Mesendoderm (in vitro differentiated cells): ENCODE results near the gene PTRH1.

Source experiments
- DNase-seq: peaks from one replicate; pipeline ENCODE4 v3.0.0; 2013
- H2AK5ac ChIP-seq: 2 replicates; pipeline ENCODE4 v1.6.1; 2013; ENCODE audit warnings: low read length, inconsistent platforms
- H2BK120ac ChIP-seq: 2 replicates; pipeline ENCODE4 v1.6.1; 2013; ENCODE audit warnings: low read depth, mild to moderate bottlenecking, low read length, moderate library complexity, mixed read lengths
- H2BK15ac ChIP-seq: replicated peaks from 2 replicates; pipeline ENCODE4 v1.6.1; 2013; ENCODE audit warnings: low read depth, mild to moderate bottlenecking, moderate library complexity
- H2BK5ac ChIP-seq: 2 replicates; pipeline ENCODE4 v1.6.1; 2013; ENCODE audit warnings: low read length, inconsistent platforms
- H3K18ac ChIP-seq: 2 replicates; pipeline ENCODE4 v1.6.1; 2013; ENCODE audit warnings: mild to moderate bottlenecking, low read length, mixed read lengths
- H3K23ac ChIP-seq: one replicate; pipeline ENCODE4 v1.6.1; 2013; ENCODE audit warnings: low read length
- H3K27ac ChIP-seq: 2 replicates; pipeline ENCODE4 v1.5.1; 2013; ENCODE audit warnings: low read depth, mild to moderate bottlenecking, inconsistent platforms, low read length, moderate library complexity
- H3K27me3 ChIP-seq: 2 replicates; pipeline ENCODE4 v1.6.1; 2013; ENCODE audit warnings: low read length, control low read depth, mild to moderate bottlenecking, inconsistent platforms; ENCODE audit not compliant: insufficient read depth, poor library complexity
- H3K36me3 ChIP-seq: 2 replicates; pipeline ENCODE4 v1.6.1; 2013; ENCODE audit warnings: low read length, inconsistent platforms; ENCODE audit not compliant: control insufficient read depth, insufficient read depth
- H3K4ac ChIP-seq: one replicate; pipeline ENCODE4 v1.6.1; 2013; ENCODE audit warnings: low read depth, mild to moderate bottlenecking, low read length, moderate library complexity
- H3K4me1 ChIP-seq: 2 replicates; pipeline ENCODE4 v1.6.1; 2013; ENCODE audit warnings: low read depth, low read length, inconsistent platforms; ENCODE audit not compliant: control insufficient read depth
- H3K4me2 ChIP-seq: 2 replicates; pipeline ENCODE4 v1.6.1; 2013; ENCODE audit warnings: low read length
- H3K4me3 ChIP-seq: 2 replicates; pipeline ENCODE4 v1.5.1; 2013; ENCODE audit warnings: mild to moderate bottlenecking, low read length
- H3K56ac ChIP-seq: one replicate; pipeline ENCODE4 v1.6.1; 2013; ENCODE audit warnings: low read length
- H3K79me1 ChIP-seq: 2 replicates; pipeline ENCODE4 v1.6.1; 2013; ENCODE audit warnings: low read length, inconsistent platforms
- H3K79me2 ChIP-seq: 2 replicates; pipeline ENCODE4 v1.6.1; 2013; ENCODE audit warnings: mild to moderate bottlenecking, low read length; ENCODE audit not compliant: control insufficient read depth, insufficient read depth
- H3K9ac ChIP-seq: 2 replicates; pipeline ENCODE4 v1.6.1; 2013; ENCODE audit warnings: low read length, inconsistent platforms
- H4K5ac ChIP-seq: one replicate; pipeline ENCODE4 v1.6.1; 2013; ENCODE audit warnings: low read length
- H4K8ac ChIP-seq: one replicate; pipeline ENCODE4 v1.6.1; 2013; ENCODE audit warnings: low read depth, mild to moderate bottlenecking, control low read depth, low read length, moderate library complexity
- WGBS: extraction: QIAGEN DNeasy Blood & Tissue Kit; methylation state at CpG from one replicate; pipeline ENCODE4 v1.1.7; 2013; ENCODE audit warnings: low lambda C conversion rate, missing lambda C conversion rate; ENCODE audit not compliant: insufficient coverage; ENCODE audit errors: extremely low coverage; 5-methylcytosine and 5-hydroxymethylcytosine counted together

Gene PTRH1

DNA sequence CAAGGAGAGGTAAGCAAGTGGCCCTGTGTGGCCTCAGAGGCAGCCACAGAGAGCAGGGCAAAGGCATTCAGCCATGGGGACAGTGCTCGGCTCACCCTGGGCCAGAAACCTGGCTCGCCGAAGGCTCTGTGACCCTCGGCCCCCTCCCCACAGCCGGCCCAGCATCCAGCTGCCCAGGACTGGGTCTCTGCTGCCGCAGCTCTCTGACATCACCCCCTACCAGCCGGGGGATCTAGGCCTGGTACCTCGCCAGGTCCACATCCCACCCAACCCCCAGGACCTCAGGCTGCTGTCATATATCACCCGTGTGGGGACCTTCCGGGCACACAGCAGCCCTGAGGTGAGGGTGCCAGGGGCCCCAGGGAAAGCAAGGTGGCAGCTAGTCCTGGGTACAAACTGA, 2.6 kb downstream of the PTRH1 start:
- Histone ChIP-seq H3K4ac (no peak overlapping the region), H3K18ac (no peak overlapping the region), H3K79me2 (no peaks in the 10 kb centered on the region), H3K4me3 (no peak overlapping the region), H2BK120ac (no peak overlapping the region), H3K79me1 (no peaks in the 10 kb centered on the region), H2BK15ac (no peak overlapping the region), H4K8ac (no peak overlapping the region), H3K23ac (no peak overlapping the region), H4K5ac (no peak overlapping the region), H3K27me3 (no peaks in the 10 kb centered on the region), H3K9ac (no peak overlapping the region), H3K27ac (no peak overlapping the region), H3K4me2 (no peak overlapping the region), H3K56ac (no peak overlapping the region), H3K4me1 (no peaks in the 10 kb centered on the region), H2AK5ac (no peak overlapping the region), H3K36me3 (no peaks in the 10 kb centered on the region), H2BK5ac (no peak overlapping the region)
- DNase-seq = no peak
- no CpG with 5 or more reads among the region's 10 CpGs for WGBS

GRCh38 chr9:127712371-127712770, 3.1 kb downstream of the PTRH1 start:
- Histone ChIP-seq H2BK120ac (no peak overlapping the region), H3K4ac (no peak overlapping the region), H2BK15ac (no peak overlapping the region), H3K9ac (no peak overlapping the region), H3K4me1 (no peaks in the 10 kb centered on the region), H2AK5ac (no peak overlapping the region), H3K56ac (no peak overlapping the region), H3K79me2 (no peaks in the 10 kb centered on the region), H3K4me2 (no peak overlapping the region), H4K8ac (no peak overlapping the region), H3K27ac (no peak overlapping the region), H4K5ac (no peak overlapping the region), H3K36me3 (no peaks in the 10 kb centered on the region), H3K79me1 (no peaks in the 10 kb centered on the region), H3K4me3 (no peak overlapping the region), H3K23ac (no peak overlapping the region), H3K27me3 (no peaks in the 10 kb centered on the region), H3K18ac (no peak overlapping the region), H2BK5ac (no peak overlapping the region)
- DNase-seq = no peak
- no CpG with 5 or more reads among the region's 11 CpGs for WGBS

- H3K27ac ChIP-seq = no peak overlapping the region
Observed at GRCh38 chr9:127711831-127712274, 3.6 kb downstream of the PTRH1 start.

DNA sequence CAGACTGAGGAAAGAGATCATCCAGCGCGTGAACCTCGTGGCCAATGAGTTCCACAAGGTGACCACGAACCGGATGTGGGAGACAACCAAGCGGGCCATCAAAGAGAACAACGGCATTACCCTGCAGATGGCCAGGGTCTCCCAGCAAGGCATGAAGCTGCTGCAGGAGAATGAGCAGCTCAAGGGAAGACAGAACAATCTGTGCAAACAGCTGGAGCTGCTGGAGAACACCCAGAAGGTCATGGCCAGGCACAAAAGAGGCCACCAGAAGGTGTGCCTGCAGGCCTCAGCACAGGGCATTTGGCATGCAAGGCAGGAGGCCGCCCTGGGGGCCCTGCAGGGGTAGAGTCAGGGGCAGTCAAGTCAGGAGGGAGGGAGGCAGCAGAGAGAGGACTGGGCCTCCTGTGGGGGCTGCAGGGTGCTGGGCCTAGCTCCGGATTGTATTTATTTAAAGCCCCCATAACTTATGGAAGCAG, 4.2 kb downstream of the PTRH1 start:
- Histone ChIP-seq H2BK120ac (no peak overlapping the region), H4K8ac (no peak overlapping the region), H3K4ac (no peak overlapping the region), H3K56ac (no peak overlapping the region), H4K5ac (no peak overlapping the region), H3K9ac (no peak overlapping the region), H2BK15ac (no peak overlapping the region), H3K18ac (no peak overlapping the region), H3K4me2 (no peak overlapping the region), H3K27me3 (no peaks in the 10 kb centered on the region), H3K27ac (no peak overlapping the region), H3K79me1 (no peaks in the 10 kb centered on the region), H3K4me3 (no peak overlapping the region), H3K36me3 (no peaks in the 10 kb centered on the region), H3K4me1 (no peaks in the 10 kb centered on the region), H3K79me2 (no peaks in the 10 kb centered on the region), H3K23ac (no peak overlapping the region), H2AK5ac (no peak overlapping the region), H2BK5ac (no peak overlapping the region)
- WGBS = no CpG with 5 or more reads among the region's 9 CpGs
- no peak for DNase-seq

More at GRCh38 chr9:127711831-127712274, 3.6 kb downstream of the PTRH1 start:
- Histone ChIP-seq H2BK15ac (no peak overlapping the region), H3K4me2 (no peak overlapping the region), H3K18ac (no peak overlapping the region), H3K79me2 (no peaks in the 10 kb centered on the region), H3K4ac (no peak overlapping the region), H4K8ac (no peak overlapping the region), H4K5ac (no peak overlapping the region), H2BK5ac (no peak overlapping the region), H3K9ac (no peak overlapping the region), H3K4me3 (no peak overlapping the region), H3K56ac (no peak overlapping the region), H3K23ac (no peak overlapping the region), H2AK5ac (no peak overlapping the region), H3K27me3 (no peaks in the 10 kb centered on the region), H2BK120ac (no peak overlapping the region), H3K79me1 (no peaks in the 10 kb centered on the region), H3K4me1 (no peaks in the 10 kb centered on the region), H3K36me3 (no peaks in the 10 kb centered on the region)
- no CpG with 5 or more reads among the region's 11 CpGs for WGBS
- no peak for DNase-seq

GRCh38 chr9:127710204-127710783, 5.2 kb downstream of the PTRH1 start:
- Histone ChIP-seq H3K36me3 (no peaks in the 10 kb centered on the region), H3K4me2 (no peak overlapping the region), H2BK15ac (no peak overlapping the region), H2BK120ac (no peak overlapping the region), H4K8ac (no peak overlapping the region), H3K27me3 (no peaks in the 10 kb centered on the region), H3K27ac (no peak overlapping the region), H3K79me1 (no peaks in the 10 kb centered on the region), H3K23ac (no peak overlapping the region), H2BK5ac (no peak overlapping the region), H3K4me3 (no peak overlapping the region), H4K5ac (no peak overlapping the region), H3K9ac (no peak overlapping the region), H3K79me2 (no peaks in the 10 kb centered on the region), H3K56ac (no peak overlapping the region), H2AK5ac (no peak overlapping the region), H3K4ac (no peak overlapping the region), H3K4me1 (no peaks in the 10 kb centered on the region), H3K18ac (no peak overlapping the region)
- WGBS = no CpG with 5 or more reads among the region's 10 CpGs
- DNase-seq = no peak
